ENCODE measurements around the gene CCL24.

GRCh38 chr7:75836798-75837197 lies 23.2 kb upstream of the CCL24 start:
- no peak for TF ChIP-seq POLR2AphosphoS5 (IDR thresholded peaks at IDR 0.05; ENCODE audit: low read length)
- TF ChIP-seq, protein P1, sequence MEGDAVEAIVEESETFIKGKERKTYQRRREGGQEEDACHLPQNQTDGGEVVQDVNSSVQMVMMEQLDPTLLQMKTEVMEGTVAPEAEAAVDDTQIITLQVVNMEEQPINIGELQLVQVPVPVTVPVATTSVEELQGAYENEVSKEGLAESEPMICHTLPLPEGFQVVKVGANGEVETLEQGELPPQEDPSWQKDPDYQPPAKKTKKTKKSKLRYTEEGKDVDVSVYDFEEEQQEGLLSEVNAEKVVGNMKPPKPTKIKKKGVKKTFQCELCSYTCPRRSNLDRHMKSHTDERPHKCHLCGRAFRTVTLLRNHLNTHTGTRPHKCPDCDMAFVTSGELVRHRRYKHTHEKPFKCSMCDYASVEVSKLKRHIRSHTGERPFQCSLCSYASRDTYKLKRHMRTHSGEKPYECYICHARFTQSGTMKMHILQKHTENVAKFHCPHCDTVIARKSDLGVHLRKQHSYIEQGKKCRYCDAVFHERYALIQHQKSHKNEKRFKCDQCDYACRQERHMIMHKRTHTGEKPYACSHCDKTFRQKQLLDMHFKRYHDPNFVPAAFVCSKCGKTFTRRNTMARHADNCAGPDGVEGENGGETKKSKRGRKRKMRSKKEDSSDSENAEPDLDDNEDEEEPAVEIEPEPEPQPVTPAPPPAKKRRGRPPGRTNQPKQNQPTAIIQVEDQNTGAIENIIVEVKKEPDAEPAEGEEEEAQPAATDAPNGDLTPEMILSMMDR (IDR thresholded peaks at IDR 0.05 in 2 of 3, conservative IDR thresholded peaks at IDR 0.05 in 1 of 3; ENCODE audit: control insufficient read depth in 2 of 3, extremely low read depth in 1 of 3, insufficient read depth in 1 of 3, low read depth in 3 of 3, low read length in 3 of 3), result no peak
- no peak for TF ChIP-seq ZBTB4 (CRISPR knock-in tag; IDR thresholded peaks at IDR 0.05)
- no peak for TF ChIP-seq KDM1A (IDR thresholded peaks at IDR 0.05; ENCODE audit: borderline replicate concordance)
- TF ChIP-seq NRF1 (conservative IDR thresholded peaks at IDR 0.05; ENCODE audit: low read depth, low read length), result no peak
- TF ChIP-seq TAF1 (IDR thresholded peaks at IDR 0.05; ENCODE audit: borderline replicate concordance, low read depth, low read length), result no peak
- no peak for TF ChIP-seq ZBTB11 (CRISPR knock-in tag; IDR thresholded peaks at IDR 0.05)

Measured in GM12878 (cell line).